ENCODE measurements around the gene CBX3. TPM values are rescaled to one million over a fixed set of nuclear protein-coding genes. Genes with fewer than 3 reads are reported as not detected.

Gene CBX3
- total and polyA plus RNA-seq, 10 of the 15 experiments (the other 5 are each of a cell fraction or from before 2014, with no cell fraction given), result 153 to 307 (median 225) TPM

- peak; percentile 7; the same call in 1 of the 2 replicates for TF ChIP-seq TAF1 (IDR thresholded peaks at IDR 0.05; ENCODE audit: borderline replicate concordance, low read depth, low read length)
- TF ChIP-seq, protein P1, sequence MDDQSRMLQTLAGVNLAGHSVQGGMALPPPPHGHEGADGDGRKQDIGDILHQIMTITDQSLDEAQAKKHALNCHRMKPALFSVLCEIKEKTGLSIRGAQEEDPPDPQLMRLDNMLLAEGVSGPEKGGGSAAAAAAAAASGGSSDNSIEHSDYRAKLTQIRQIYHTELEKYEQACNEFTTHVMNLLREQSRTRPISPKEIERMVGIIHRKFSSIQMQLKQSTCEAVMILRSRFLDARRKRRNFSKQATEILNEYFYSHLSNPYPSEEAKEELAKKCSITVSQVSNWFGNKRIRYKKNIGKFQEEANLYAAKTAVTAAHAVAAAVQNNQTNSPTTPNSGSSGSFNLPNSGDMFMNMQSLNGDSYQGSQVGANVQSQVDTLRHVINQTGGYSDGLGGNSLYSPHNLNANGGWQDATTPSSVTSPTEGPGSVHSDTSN (IDR thresholded peaks at IDR 0.05; ENCODE audit: insufficient replicate concordance, low read depth, low read length), result no peak
- TF ChIP-seq TCF12 (IDR thresholded peaks at IDR 0.05; ENCODE audit: low read depth, low read length), result no peak
- no peak for TF ChIP-seq ZZZ3 (IDR thresholded peaks at IDR 0.05; ENCODE audit: control insufficient read depth, insufficient read length, low read depth)
- TF ChIP-seq SMARCA5 (IDR thresholded peaks at IDR 0.05), result no peak
- TF ChIP-seq, protein P2, sequence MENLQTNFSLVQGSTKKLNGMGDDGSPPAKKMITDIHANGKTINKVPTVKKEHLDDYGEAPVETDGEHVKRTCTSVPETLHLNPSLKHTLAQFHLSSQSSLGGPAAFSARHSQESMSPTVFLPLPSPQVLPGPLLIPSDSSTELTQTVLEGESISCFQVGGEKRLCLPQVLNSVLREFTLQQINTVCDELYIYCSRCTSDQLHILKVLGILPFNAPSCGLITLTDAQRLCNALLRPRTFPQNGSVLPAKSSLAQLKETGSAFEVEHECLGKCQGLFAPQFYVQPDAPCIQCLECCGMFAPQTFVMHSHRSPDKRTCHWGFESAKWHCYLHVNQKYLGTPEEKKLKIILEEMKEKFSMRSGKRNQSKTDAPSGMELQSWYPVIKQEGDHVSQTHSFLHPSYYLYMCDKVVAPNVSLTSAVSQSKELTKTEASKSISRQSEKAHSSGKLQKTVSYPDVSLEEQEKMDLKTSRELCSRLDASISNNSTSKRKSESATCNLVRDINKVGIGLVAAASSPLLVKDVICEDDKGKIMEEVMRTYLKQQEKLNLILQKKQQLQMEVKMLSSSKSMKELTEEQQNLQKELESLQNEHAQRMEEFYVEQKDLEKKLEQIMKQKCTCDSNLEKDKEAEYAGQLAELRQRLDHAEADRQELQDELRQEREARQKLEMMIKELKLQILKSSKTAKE (IDR thresholded peaks at IDR 0.05; ENCODE audit: low read depth, poor library complexity, severe bottlenecking), result no peak
- TF ChIP-seq ZSCAN29 (IDR thresholded peaks at IDR 0.05), result 0 out of 2 replicates have a peak, but pooled peaks have one; percentile 44
- peak; percentile 5; the same call in 1 of the 2 replicates for TF ChIP-seq POLR2A (IDR thresholded peaks at IDR 0.05; ENCODE audit: low read depth, low read length)
- no peak for TF ChIP-seq CBX3 (IDR thresholded peaks at IDR 0.05; ENCODE audit: borderline replicate concordance, low read depth)
- no peak for TF ChIP-seq FOXK2 (IDR thresholded peaks at IDR 0.05)
- no peak for TF ChIP-seq ZBTB11 (CRISPR knock-in tag; IDR thresholded peaks at IDR 0.05)
- peak; percentile 30 for TF ChIP-seq NKRF (conservative IDR thresholded peaks at IDR 0.05)
- no peak for TF ChIP-seq RFX5 (IDR thresholded peaks at IDR 0.05; ENCODE audit: low read depth, low read length)
- no peak for TF ChIP-seq ATF2 (IDR thresholded peaks at IDR 0.05; ENCODE audit: low read length)
These were observed 760 bp downstream of the CBX3 start (continued) for GRCh38 chr7:26202019-26202990.

Measured in GM12878 (cell line).